ENCODE results near the gene CEBPZ.

- TF ChIP-seq CTCF (IDR thresholded peaks at IDR 0.05; ENCODE audit: extremely low read depth in 1 of 2, insufficient read depth in 1 of 2, low read depth in 1 of 2, low read length in 2 of 2) (no peak), POLR2A (IDR thresholded peaks at IDR 0.05; ENCODE audit: low read depth, low read length) (no peak), MAX (IDR thresholded peaks at IDR 0.05; ENCODE audit: insufficient read depth, insufficient read length) (no peak), POLR2AphosphoS5 (IDR thresholded peaks at IDR 0.05; ENCODE audit: insufficient read depth, low read depth, low read length) (no peak)
Observed at GRCh38 chr2:37156071-37156856, 75.1 kb downstream of the CEBPZ start.
